ENCODE measurements around the gene AHSG.

GRCh38 chr3:186620213-186621092 lies 7.6 kb downstream of the AHSG start:
- TF ChIP-seq, protein P1, sequence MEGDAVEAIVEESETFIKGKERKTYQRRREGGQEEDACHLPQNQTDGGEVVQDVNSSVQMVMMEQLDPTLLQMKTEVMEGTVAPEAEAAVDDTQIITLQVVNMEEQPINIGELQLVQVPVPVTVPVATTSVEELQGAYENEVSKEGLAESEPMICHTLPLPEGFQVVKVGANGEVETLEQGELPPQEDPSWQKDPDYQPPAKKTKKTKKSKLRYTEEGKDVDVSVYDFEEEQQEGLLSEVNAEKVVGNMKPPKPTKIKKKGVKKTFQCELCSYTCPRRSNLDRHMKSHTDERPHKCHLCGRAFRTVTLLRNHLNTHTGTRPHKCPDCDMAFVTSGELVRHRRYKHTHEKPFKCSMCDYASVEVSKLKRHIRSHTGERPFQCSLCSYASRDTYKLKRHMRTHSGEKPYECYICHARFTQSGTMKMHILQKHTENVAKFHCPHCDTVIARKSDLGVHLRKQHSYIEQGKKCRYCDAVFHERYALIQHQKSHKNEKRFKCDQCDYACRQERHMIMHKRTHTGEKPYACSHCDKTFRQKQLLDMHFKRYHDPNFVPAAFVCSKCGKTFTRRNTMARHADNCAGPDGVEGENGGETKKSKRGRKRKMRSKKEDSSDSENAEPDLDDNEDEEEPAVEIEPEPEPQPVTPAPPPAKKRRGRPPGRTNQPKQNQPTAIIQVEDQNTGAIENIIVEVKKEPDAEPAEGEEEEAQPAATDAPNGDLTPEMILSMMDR (IDR thresholded peaks at IDR 0.05 in 2 of 3, conservative IDR thresholded peaks at IDR 0.05 in 1 of 3; ENCODE audit: borderline replicate concordance in 1 of 3, insufficient read depth in 1 of 3, low read depth in 2 of 3, low read length in 2 of 3) = no peak
- TF ChIP-seq JUND (IDR thresholded peaks at IDR 0.05) = no peak
- no peak for TF ChIP-seq POLR2A (IDR thresholded peaks at IDR 0.05; ENCODE audit: borderline replicate concordance, extremely low read depth, insufficient read depth, insufficient read length)
- TF ChIP-seq POLR2AphosphoS5 (IDR thresholded peaks at IDR 0.05; ENCODE audit: low read depth, low read length) = no peak
- TF ChIP-seq RAD21 (IDR thresholded peaks at IDR 0.05; ENCODE audit: low read depth) = no peak
- no peak for TF ChIP-seq EZH2phosphoT487 (IDR thresholded peaks at IDR 0.05; ENCODE audit: borderline replicate concordance)
- TF ChIP-seq EZH2 (IDR thresholded peaks at IDR 0.05) = no peak
- no peak for TF ChIP-seq CEBPB (IDR thresholded peaks at IDR 0.05; ENCODE audit: low read depth)
- TF ChIP-seq, protein P2, sequence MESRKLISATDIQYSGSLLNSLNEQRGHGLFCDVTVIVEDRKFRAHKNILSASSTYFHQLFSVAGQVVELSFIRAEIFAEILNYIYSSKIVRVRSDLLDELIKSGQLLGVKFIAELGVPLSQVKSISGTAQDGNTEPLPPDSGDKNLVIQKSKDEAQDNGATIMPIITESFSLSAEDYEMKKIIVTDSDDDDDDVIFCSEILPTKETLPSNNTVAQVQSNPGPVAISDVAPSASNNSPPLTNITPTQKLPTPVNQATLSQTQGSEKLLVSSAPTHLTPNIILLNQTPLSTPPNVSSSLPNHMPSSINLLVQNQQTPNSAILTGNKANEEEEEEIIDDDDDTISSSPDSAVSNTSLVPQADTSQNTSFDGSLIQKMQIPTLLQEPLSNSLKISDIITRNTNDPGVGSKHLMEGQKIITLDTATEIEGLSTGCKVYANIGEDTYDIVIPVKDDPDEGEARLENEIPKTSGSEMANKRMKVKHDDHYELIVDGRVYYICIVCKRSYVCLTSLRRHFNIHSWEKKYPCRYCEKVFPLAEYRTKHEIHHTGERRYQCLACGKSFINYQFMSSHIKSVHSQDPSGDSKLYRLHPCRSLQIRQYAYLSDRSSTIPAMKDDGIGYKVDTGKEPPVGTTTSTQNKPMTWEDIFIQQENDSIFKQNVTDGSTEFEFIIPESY (IDR thresholded peaks at IDR 0.05; ENCODE audit: extremely low read depth, insufficient replicate concordance, low read length) = no peak
- TF ChIP-seq ZNF274 (IDR thresholded peaks at IDR 0.05; ENCODE audit: low read depth, low read length) = no peak
- no peak for TF ChIP-seq ATF3 (IDR thresholded peaks at IDR 0.05)
- no peak for TF ChIP-seq REST (IDR thresholded peaks at IDR 0.05; ENCODE audit: low read depth)

All from HCT116 (cell line).